ENCODE data around the gene SCFD1.
"Not testable (repeated sequence)": the region's sequence is repeated elsewhere in the genome, so short reads cannot be mapped to it uniquely, and the experiment has no call there.

Gene SCFD1

DNA sequence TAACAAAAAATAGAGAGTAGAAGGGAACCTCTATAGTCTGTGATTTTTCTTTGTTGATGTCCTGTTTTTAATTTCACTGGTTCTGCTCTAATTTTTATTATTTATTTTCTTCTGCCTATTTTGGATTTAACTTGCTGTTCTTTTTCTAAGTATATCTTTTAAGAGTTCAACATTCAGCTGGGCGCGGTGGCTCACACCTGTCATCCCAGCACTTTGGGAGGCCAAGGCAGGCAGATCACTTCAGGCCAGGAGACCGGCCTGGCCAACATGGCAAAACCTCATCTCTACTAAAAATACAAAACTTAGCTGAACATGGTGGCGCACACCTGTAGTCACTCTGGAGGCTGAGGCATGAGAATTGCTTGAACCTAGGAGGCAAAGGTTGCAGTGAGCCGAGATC, 58.7 kb downstream of the SCFD1 start:
- DNase-seq, result not testable (repeated sequence)

GRCh38 chr14:30681752-30682355, 59.7 kb downstream of the SCFD1 start:
- no peak for DNase-seq

GRCh38 chr14:30690487-30691355, 68.6 kb downstream of the SCFD1 start:
- DNase-seq, result not testable (repeated sequence)

DNA sequence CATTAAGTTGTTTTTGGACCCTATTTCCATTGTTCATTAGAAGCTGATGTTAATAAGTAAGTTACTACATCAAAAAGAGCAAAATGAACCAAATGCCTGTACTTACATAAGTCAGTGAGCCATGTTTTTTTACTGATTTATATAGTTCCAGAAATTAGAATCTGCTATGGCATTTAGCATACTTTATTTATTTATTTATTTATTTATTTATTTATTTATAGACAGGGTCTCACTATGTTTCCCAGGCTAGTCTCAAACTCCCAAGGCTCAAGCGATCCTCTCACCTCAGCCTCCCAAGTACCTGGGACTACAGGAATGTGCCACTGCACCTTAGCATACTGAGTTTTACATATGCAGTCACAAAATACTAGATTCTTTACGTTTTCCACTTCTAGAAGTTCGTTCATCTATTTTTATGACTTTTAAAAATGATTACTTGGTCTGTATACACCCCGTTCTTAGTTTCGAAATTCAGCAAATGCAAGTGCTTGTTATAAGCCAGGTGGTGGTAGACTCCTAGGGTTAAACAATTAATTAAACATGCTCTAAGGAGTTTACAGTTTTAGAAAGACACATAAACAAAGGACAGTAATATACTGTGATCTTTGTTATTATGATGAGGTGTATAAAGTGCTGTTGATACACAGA, 69.8 kb downstream of the SCFD1 start:
- DNase-seq, result no peak

GRCh38 chr14:30692669-30693068, 70.5 kb downstream of the SCFD1 start:
- DNase-seq, result no peak

GRCh38 chr14:30698463-30698862, 76.3 kb downstream of the SCFD1 start:
- DNase-seq, result no peak

DNA sequence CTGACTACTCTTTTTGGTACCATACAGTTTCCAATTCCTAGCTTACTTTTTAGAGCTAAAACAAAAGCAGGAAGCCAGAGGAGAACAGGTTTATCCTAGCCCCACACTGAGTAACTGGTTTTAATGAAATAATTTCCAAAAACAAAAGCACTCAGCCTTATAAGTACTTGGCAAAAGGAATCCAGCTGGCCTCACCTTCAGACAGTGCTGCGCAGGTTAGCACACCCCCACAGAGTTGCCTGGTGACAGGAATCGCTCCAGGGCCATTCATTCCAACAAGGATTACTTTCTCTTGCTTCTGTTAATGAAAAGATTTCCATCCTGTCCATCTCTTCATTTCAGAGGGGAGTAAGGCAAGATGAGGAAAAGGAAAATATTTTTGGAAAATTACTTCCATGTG, 84.6 kb downstream of the SCFD1 start:
- no peak for DNase-seq

DNA sequence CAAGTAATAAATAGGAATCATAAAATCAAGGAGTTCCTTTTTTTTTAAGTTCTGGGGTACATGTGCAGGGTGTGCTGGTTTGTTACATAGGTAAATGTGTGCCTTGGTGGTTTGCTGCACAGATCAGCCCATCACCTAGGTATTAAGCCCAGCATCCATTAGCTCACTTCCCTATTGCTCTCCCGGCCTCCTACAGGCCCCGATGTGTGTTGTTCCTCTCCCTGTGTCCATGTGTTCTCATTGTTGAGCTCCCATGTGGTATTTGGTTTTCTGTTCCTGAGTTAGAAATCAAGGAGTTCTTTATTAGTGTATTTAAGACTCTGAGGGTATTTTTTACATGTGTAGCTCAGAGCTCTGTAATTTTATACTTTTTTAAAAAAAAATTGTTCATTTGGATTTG, 86.0 kb downstream of the SCFD1 start:
- DNase-seq, result no peak

DNA sequence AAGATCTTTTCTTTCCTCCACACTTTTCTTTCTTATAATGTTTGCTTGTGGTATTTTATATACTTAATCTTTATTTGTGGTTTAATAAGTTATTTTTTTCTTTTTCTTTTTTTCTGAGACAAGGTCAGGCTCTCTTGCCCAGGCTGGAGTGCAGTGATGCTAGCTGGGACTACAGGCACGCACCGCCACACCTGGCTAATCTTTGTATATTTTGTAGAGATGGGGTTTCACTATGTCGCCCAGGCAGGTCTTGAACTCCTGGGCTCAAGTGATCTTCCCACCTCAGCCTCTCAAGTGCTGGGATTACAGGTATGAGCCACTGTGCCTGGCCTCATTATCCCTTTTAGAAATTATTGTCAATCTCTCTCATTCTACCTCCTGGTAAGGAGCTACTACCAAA, 87.1 kb downstream of the SCFD1 start:
- DNase-seq, result no peak

DNA sequence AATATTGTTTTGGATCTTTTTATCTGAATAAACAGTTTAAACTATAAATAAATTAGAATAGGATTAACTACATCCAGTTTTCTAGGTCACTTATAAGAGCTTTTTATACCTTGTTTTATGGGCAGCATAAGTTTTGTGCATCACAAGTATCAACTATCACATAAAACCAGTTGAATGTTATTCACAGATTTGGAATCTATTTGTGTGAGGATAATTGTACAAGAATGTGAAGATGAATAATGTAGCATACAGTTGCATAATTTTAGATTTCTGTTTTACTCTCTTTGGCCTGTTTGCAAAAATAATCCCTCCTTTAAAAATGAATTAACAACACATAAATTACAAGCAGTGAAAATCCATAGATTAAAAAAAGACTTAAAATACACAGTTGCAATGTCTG, 88.8 kb downstream of the SCFD1 start:
- DNase-seq, result no peak

DNA sequence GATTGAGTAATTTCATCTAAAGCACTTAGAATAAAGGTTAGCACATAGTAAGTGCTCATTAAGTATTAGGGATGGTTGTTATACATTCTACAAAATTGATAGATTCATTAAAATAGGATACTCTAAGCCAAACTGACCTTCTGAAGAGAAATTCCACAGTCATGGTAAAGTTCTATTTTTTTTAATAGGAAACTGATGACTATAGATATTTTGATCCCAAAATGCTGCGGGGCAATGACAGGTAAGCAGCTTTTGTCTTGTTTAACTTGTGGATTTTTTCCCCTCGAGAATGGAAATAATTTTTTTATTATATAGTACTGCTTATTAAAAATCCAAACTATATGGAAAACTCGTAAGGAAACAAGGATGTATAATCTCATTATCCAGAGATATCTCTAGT, 97.0 kb downstream of the SCFD1 start:
- DNase-seq, result no peak

GRCh38 chr14:30725763-30726162, 103.6 kb downstream of the SCFD1 start:
- DNase-seq, result no peak

GRCh38 chr14:30728471-30728870, 106.4 kb downstream of the SCFD1 start:
- no peak for DNase-seq

DNA sequence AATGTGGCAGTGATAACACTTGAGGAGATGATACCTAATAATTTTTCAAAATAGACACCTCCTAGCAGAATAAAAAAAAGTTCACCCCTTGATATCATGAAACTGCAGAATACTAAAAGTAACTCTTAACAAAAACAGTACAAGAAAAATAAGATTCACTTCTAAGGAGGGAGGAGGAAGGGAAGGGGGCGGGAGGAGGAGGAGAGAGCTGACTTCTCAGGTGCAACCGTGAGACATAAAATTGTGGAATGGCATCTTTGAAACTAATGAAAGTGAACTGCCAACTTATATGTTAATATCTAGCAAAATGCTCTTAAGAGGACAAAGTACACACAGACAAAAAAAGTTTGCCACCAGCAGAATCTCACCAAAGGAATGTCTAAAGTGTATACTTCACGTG, 115.8 kb downstream of the SCFD1 start:
- no peak for DNase-seq

- DNase-seq, result no peak
Measured at GRCh38 chr14:30738978-30739377, 116.9 kb downstream of the SCFD1 start.

GRCh38 chr14:30748343-30748742, 126.2 kb downstream of the SCFD1 start:
- DNase-seq, result no peak

DNA sequence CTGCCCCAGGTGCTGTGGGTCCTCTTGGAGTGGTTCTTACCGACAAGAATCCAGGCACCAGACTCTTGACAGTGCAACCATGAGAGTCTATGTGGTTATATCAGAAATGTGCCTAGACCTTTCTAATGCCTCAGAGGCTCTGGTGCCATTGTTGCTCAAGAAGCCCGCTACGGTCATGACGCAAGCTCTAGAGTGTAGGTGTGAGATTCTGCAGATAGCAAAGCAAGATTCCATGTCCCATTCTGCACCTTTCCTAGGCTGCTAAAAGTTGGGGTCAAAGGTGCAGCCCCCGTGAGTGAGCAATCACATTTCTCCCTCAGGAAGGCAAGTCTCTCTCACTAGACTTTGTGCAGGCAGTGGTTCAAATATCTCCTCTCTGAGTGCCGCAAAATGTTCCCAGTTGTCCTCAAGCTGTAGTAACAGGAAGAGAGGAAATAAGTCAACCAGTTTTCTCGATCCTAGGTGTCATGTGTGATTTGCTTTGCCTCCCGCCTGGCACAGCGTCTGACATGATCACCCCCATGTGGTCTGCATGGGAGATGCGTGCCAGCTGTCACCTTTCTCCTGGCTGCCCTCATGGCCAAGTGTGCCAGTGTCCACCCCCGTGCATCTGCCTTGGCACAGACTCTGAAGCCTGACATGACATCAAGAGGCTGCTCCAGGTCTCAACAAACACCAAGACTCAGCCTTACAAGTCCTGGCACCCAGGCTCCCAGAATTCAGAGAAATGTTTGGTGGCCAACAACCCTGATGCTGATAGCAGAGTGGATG, 129.7 kb downstream of the SCFD1 start:
- DNase-seq, result no peak

GRCh38 chr14:30753452-30753851, 131.3 kb downstream of the SCFD1 start:
- DNase-seq, result no peak

DNA sequence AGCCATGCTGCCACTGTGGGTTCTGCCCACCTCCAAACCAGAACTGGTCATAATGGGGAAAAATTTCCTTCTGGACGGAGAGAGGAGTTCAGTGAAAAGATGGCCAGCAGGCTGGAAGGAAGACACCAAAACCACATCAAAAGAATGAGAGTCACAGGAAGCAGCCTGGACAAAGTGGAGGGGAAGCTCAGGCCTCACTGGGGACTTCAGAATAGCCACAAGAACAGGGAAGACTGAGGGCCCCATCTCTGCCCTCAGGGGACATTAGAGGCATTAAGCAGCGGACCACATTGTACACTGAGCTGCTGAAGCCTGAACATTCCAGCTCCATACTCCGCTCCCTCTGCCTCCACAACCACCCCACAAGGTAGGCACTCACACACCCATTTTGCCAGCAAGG, 132.7 kb downstream of the SCFD1 start:
- DNase-seq, result no peak

DNA sequence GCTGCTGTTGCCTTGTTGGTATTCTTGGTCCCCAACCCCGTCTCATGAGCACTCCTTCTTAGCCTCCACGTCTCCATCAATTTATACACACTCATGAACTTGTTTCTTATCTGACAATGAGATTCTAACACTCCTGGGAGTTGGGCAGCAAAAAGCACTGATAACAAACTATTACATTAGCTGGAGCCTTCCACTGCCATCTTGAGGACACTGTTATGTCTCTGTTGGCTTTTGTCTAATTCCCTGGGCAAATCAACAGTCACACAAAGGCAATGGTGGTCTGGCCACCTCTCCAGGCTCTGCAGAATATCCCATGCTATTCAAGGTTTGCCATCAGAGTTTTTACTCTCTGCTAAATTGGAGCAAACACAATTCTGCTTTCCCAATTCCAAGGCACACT, 134.5 kb downstream of the SCFD1 start:
- no peak for DNase-seq

GRCh38 chr14:30757082-30757481, 135.0 kb downstream of the SCFD1 start:
- no peak for DNase-seq

- no peak for DNase-seq
Measured at GRCh38 chr14:30759172-30760125, 137.3 kb downstream of the SCFD1 start.
